A549 (cell line): ENCODE measurements around the gene PAX3.

Experiments
- BHLHE40 ChIP-seq: IDR thresholded peaks from 2 replicates; pipeline ENCODE4 v1.6.1; 2012; ENCODE audit warnings: low read depth, low read length, inconsistent platforms
- CEBPB ChIP-seq, 2 experiments: fragments of >200 bp in 1 of 2; sonication (Bioruptor Twin) in 1 of 2; formaldehyde crosslinking in 1 of 2; IDR thresholded peaks; 2 replicates each; pipeline ENCODE4 v1.6.1; 2012 to 2016
- CHD2 ChIP-seq: fragments of 150-350 bp; IDR thresholded peaks from 2 replicates; pipeline ENCODE4 v1.6.1; 2014; ENCODE audit warnings: low read length; ENCODE audit not compliant: partially characterized antibody
- CHD4 ChIP-seq: fragments of 200-600 bp; sonication (generic); IDR thresholded peaks from 2 replicates; pipeline ENCODE4 v1.6.1; 2016; ENCODE audit warnings: antibody characterized with exemption, mild to moderate bottlenecking, borderline replicate concordance
- CTCF ChIP-seq: fragments of >200 bp; sonication (Bioruptor Twin); formaldehyde crosslinking; IDR thresholded peaks from 3 replicates; pipeline ENCODE4 v1.5.1; 2016
- EP300 ChIP-seq, 2 experiments: fragments of >200 bp; sonication (Bioruptor Twin); formaldehyde crosslinking; IDR thresholded peaks; 2 replicates in 1 of 2; 3 replicates in 1 of 2; pipeline ENCODE4 v1.6.1; 2016 to 2017
- GATA3 ChIP-seq: IDR thresholded peaks from 2 replicates; pipeline ENCODE4 v1.6.1; 2012; ENCODE audit warnings: borderline replicate concordance
- MAFK ChIP-seq: fragments of 450-650 bp; IDR thresholded peaks from 2 replicates; pipeline ENCODE4 v1.6.1; 2014; ENCODE audit not compliant: partially characterized antibody
- NFE2L2 ChIP-seq: fragments of 150-350 bp; conservative IDR thresholded peaks from 2 replicates; pipeline ENCODE4 v1.6.1; 2014; ENCODE audit warnings: low read length
- POLR2A ChIP-seq: IDR thresholded peaks from 2 replicates; pipeline ENCODE4 v1.6.1; 2012; ENCODE audit warnings: mild to moderate bottlenecking, low read length
- ZFP36 ChIP-seq: fragments of 450-650 bp; IDR thresholded peaks from 2 replicates; pipeline ENCODE4 v1.6.1; 2014; ENCODE audit warnings: borderline replicate concordance; ENCODE audit not compliant: partially characterized antibody

DNA sequence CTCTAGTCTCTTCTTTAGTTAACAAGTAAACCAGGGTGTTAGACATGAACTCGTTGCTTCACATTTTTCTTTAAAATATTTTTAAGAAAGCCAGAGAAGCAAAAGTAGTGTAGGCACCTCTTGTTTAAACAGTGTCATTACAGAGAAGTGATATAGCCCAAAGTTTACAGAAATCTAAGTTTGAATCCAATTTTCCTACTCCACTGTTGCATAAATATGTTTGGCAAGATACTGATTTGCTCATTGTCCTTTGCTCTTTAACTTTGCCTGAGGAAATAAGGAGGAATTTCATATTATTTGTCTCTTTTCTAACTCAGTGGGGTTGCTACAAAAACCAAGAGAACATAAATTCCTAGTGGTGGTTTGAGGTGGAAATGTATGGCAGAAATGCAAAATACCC is 81.1 kb downstream of the PAX3 start:
- TF ChIP-seq CTCF (no peak), POLR2A (no peak), NFE2L2 (no peak), CHD2 (no peak), MAFK (no peak), EP300 (IDR thresholded peaks at IDR 0.05) (no peak), ZFP36 (no peak), CHD4 (no peak), GATA3 (no peak), CEBPB (IDR thresholded peaks at IDR 0.05) (no peak), BHLHE40 (no peak)
